ENCODE measurements around the gene SLC6A19. TPM values are rescaled to one million over a fixed set of nuclear protein-coding genes. Genes with fewer than 3 reads are reported as not detected.

SLC6A19 gene
- total RNA-seq, 2 donors from 2014 or later = 0.09 to 0.15 TPM

DNA sequence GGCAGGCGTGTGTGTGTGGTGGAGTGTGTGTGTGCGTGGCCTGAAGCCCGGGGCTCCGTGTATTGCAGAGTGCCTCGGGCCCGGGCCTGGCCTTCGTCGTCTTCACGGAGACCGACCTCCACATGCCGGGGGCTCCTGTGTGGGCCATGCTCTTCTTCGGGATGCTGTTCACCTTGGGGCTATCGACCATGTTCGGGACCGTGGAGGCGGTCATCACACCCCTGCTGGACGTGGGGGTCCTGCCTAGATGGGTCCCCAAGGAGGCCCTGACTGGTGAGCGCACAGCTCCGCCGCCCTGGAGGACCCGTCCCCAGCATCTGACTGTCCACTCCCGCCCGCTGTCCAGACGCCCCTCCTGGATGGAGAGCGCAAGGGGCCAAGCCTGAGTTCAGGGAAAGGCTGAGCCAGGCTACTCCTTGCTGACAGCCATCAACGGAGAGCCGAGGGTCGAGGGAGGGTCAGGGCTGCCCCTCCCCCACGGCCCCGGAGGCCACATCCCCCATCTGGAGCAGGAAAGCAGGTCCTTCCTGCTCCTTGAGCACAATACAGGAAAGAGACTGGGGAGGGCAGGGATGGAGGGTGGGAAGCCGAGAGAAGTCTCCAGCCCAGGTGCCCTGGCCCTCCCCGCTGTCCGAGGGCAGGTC lies 42.2 kb downstream of the SLC6A19 start:
- H3K27ac Mint-ChIP-seq = no peak overlapping the region
- 81 to 88% methylated on average over 19 to 32 of the region's 33 CpGs for WGBS, 2 experiments (ENCODE audit: insufficient coverage in 1 of 2, insufficient read length in 1 of 2)

DNA sequence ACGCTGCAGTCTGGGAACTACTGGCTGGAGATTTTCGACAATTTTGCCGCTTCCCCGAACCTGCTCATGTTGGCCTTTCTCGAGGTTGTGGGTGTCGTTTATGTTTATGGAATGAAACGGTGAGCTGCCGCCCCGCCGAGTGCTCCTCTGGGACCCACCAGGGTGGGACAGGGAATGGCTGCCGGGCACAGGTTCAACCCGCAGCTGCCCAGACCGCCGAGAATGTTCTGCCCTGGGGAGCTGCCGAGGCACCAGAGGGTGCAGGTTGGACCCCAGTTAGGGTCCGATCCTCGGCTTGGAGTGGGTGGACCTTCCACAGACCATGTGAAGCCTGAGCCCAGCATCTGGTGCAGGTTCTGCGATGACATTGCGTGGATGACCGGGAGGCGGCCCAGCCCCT lies 42.9 kb downstream of the SLC6A19 start:
- Mint-ChIP-seq H3K4me3 (no peak overlapping the region), H3K36me3 (ENCODE audit: low read depth) (no peaks in the 10 kb centered on the region), H3K27ac (no peak overlapping the region), H3K4me1 (no peaks in the 10 kb centered on the region), H3K9me3 (no peaks in the 10 kb centered on the region), H3K27me3 (ENCODE audit: insufficient read depth) (no peaks in the 10 kb centered on the region)
- Histone ChIP-seq H3K27ac (ENCODE audit: low read depth, low read length) (no peak overlapping the region), H3K4me3 (ENCODE audit: low read length) (no peak overlapping the region), H3K9me3 (ENCODE audit: control insufficient read depth, low read length) (no peaks in the 10 kb centered on the region), H3K27me3 (ENCODE audit: control insufficient read depth, insufficient read depth, low read length, poor library complexity, severe bottlenecking) (no peaks in the 10 kb centered on the region), H3K9ac (ENCODE audit: extremely low read depth, low read length, poor library complexity, severe bottlenecking) (no peak overlapping the region), H3K36me3 (ENCODE audit: control insufficient read depth, insufficient read depth, low read length) (no peaks in the 10 kb centered on the region), H3K4me1 (ENCODE audit: control insufficient read depth, insufficient read depth, low read length) (no peaks in the 10 kb centered on the region)
- DNase-seq = no peak
- WGBS, 2 experiments (ENCODE audit: insufficient coverage in 1 of 2, insufficient read length in 1 of 2) = 84 to 93% methylated on average over 15 to 21 of the region's 21 CpGs
- TF ChIP-seq, protein P1, sequence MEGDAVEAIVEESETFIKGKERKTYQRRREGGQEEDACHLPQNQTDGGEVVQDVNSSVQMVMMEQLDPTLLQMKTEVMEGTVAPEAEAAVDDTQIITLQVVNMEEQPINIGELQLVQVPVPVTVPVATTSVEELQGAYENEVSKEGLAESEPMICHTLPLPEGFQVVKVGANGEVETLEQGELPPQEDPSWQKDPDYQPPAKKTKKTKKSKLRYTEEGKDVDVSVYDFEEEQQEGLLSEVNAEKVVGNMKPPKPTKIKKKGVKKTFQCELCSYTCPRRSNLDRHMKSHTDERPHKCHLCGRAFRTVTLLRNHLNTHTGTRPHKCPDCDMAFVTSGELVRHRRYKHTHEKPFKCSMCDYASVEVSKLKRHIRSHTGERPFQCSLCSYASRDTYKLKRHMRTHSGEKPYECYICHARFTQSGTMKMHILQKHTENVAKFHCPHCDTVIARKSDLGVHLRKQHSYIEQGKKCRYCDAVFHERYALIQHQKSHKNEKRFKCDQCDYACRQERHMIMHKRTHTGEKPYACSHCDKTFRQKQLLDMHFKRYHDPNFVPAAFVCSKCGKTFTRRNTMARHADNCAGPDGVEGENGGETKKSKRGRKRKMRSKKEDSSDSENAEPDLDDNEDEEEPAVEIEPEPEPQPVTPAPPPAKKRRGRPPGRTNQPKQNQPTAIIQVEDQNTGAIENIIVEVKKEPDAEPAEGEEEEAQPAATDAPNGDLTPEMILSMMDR (conservative IDR thresholded peaks at IDR 0.05) = no peak

More for the DNA sequence above, 42.2 kb downstream of the SLC6A19 start:
- DNase-seq = peak; percentile 55
- TF ChIP-seq, protein P1 (conservative IDR thresholded peaks at IDR 0.05) = no peak
- Mint-ChIP-seq H3K27me3 (ENCODE audit: insufficient read depth) (no peaks in the 10 kb centered on the region), H3K4me3 (no peak overlapping the region), H3K4me1 (no peaks in the 10 kb centered on the region), H3K36me3 (ENCODE audit: low read depth) (no peaks in the 10 kb centered on the region), H3K9me3 (no peaks in the 10 kb centered on the region)
- no peak overlapping the region for H3K27ac ChIP-seq (ENCODE audit: low read depth, low read length)
- H3K4me3 ChIP-seq (ENCODE audit: low read length) = no peak overlapping the region
- no peaks in the 10 kb centered on the region for H3K9me3 ChIP-seq (ENCODE audit: control insufficient read depth, low read length)
- no peaks in the 10 kb centered on the region for H3K27me3 ChIP-seq (ENCODE audit: control insufficient read depth, insufficient read depth, low read length, poor library complexity, severe bottlenecking)
- no peaks in the 10 kb centered on the region for H3K36me3 ChIP-seq (ENCODE audit: control insufficient read depth, insufficient read depth, low read length)
- no peak overlapping the region for H3K9ac ChIP-seq (ENCODE audit: extremely low read depth, low read length, poor library complexity, severe bottlenecking)
- H3K4me1 ChIP-seq (ENCODE audit: control insufficient read depth, insufficient read depth, low read length) = no peaks in the 10 kb centered on the region

DNA sequence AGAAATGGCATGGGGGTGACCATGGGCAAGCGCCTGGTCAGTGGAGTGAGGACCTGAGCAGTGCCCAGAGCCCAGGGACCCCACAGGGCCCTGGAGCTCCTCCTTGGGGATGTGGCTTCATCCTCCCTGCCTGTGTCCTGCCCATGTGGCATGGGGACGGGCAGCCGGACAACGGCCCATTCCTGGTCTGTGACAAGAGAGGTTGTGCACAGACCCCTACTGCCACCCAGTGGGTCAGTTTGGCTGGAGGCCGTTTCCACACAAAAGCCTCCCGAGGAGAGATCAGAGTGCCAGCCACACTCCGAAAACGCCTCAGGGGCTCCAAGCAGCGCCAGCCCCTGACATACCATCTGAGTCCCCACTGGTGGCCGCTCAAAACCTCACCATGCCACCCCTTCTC lies 43.6 kb downstream of the SLC6A19 start:
- TF ChIP-seq, protein P1 (conservative IDR thresholded peaks at IDR 0.05) = peak; percentile 60

More for the DNA sequence above, 43.6 kb downstream of the SLC6A19 start:
- Histone ChIP-seq H3K27me3 (ENCODE audit: control insufficient read depth, insufficient read depth, low read length, poor library complexity, severe bottlenecking) (no peaks in the 10 kb centered on the region), H3K36me3 (ENCODE audit: control insufficient read depth, insufficient read depth, low read length) (no peaks in the 10 kb centered on the region), H3K4me3 (ENCODE audit: low read length) (no peak overlapping the region), H3K4me1 (ENCODE audit: control insufficient read depth, insufficient read depth, low read length) (no peaks in the 10 kb centered on the region), H3K27ac (ENCODE audit: low read depth, low read length) (no peak overlapping the region), H3K9ac (ENCODE audit: extremely low read depth, low read length, poor library complexity, severe bottlenecking) (no peak overlapping the region), H3K9me3 (ENCODE audit: control insufficient read depth, low read length) (no peaks in the 10 kb centered on the region)
- peak; percentile 55 for DNase-seq
- no peaks in the 10 kb centered on the region for H3K27me3 Mint-ChIP-seq (ENCODE audit: insufficient read depth)
- H3K36me3 Mint-ChIP-seq (ENCODE audit: low read depth) = no peaks in the 10 kb centered on the region
- H3K9me3 Mint-ChIP-seq = no peaks in the 10 kb centered on the region
- WGBS, 2 experiments (ENCODE audit: insufficient coverage in 1 of 2, insufficient read length in 1 of 2) = 79 to 86% methylated on average over 10 of the region's 10 CpGs
- no peak overlapping the region for H3K27ac Mint-ChIP-seq
- no peak overlapping the region for H3K4me3 Mint-ChIP-seq
- H3K4me1 Mint-ChIP-seq = no peaks in the 10 kb centered on the region

Measured in endodermal cell (in vitro differentiated cells).